Stimulated activated CD8-positive, alpha-beta memory T cell treated with anti-CD3 and anti-CD28 coated beads, Interleukin-7, amount 100 ng/mL, for 48 hours (primary cell): ENCODE data around the gene TMBIM4.

Source experiments
- DNase-seq, 2 donors: peaks; one replicate each; pipeline ENCODE4 v3.0.0-alpha.2; 2020; ENCODE audit warnings: low read depth in 1 of 2; ENCODE audit errors: extremely low read depth in 1 of 2

Gene TMBIM4

GRCh38 chr12:66103016-66103913 lies 66.5 kb downstream of the TMBIM4 start:
- DNase-seq: no peak

- no peak for DNase-seq
These were observed 77.1 kb downstream of the TMBIM4 start for GRCh38 chr12:66092559-66093269.

- no peak for DNase-seq
These were observed 79.6 kb downstream of the TMBIM4 start for GRCh38 chr12:66090157-66090556.

GRCh38 chr12:66087365-66087943 lies 82.3 kb downstream of the TMBIM4 start:
- peak in 1 of 2 donors; percentile 5 for DNase-seq

GRCh38 chr12:66085998-66086397 lies 83.8 kb downstream of the TMBIM4 start:
- DNase-seq: no peak
